GM18907 (cell line): ENCODE results near the gene SERINC5.
A peak's percentile ranks its signal among the peaks of the same experiment; 100 is the strongest.

Source experiments
- ATAC-seq: cut with Tn5 transposase; IDR thresholded peaks from one replicate; pipeline ENCODE4 v1.9.1; 2021; ENCODE audit warnings: mild to moderate bottlenecking, moderate library complexity; ENCODE audit not compliant: unreplicated experiment

Gene SERINC5

DNA sequence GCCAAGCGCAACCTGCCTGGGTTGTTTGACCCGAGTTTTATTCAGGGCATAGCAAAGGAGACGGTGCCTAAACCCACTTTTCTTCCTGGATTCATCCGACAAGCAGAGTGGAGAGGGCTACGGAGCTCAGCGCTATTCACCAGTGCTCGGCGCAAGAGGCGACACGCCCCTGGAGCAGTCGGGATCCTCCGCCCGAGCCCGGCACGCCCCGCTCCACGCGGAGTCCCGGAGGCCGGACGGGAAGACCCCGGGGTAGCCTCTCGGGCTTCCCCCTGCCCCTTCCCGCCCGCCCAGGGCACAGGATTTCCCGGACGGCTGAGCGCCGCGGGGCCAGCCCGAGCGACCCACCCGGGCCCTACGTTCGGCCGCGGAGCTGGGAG is 427 bp downstream of the SERINC5 start:
- peak; percentile 51 for ATAC-seq

- ATAC-seq, result no peak
Measured at GRCh38 chr5:80254767-80255430, 949 bp downstream of the SERINC5 start.

DNA sequence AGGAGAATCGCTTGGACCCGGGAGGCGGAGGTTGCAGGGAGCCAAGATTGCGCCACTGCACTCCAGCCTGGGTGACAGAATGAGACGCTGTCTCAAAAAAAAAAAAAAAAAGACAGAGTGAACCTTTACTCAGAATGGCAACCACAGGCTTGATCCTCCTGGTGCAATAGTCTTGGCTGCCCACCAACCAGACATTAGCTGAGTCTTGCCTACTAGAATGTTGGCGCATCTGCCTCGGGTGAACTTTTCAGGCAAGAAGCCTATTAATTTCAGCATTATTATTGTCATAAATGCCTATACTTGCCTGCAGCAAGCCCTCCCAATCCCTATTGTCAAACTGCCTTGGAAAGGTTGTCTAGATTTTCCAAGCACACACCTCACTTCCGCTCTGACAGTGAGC is 4.2 kb downstream of the SERINC5 start:
- ATAC-seq, result no peak

DNA sequence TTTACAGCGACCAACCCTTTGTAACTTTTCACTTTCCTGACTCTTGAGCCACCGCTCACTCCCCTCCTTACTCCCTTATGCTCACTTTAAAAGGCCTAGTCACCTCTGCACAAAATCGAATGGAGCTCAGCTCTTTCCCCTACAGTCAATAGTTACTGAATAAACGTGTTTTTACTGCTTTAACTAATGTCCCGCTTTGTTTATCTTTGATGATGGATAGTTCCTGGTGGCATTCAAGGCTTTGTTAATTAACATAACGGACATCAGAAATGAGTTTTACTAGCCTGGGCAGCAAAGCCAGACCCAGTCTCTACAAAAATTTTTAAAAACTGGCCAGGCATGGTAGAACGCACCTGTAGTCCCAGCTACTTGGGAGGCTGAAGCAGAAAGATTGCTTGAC is 5.0 kb downstream of the SERINC5 start:
- ATAC-seq, result no peak

DNA sequence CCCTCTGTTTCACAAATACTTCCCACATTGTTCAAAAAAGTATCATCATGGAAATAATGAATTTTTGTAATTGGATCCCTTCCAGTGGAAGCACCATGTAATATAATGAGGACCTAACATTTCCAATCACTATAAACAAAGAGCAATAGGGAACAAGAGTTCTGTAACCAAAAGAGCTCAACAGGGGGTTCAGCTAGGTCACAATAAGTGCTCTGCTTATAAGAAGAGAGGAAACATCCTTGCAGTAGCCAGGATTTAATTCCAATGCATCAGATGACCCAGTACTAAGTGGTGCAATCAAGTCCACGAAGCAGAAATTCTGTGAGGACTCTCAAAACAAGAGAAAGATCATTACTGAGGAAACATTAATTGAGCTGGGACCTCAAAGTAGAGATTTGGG is 5.9 kb downstream of the SERINC5 start:
- ATAC-seq, result no peak

DNA sequence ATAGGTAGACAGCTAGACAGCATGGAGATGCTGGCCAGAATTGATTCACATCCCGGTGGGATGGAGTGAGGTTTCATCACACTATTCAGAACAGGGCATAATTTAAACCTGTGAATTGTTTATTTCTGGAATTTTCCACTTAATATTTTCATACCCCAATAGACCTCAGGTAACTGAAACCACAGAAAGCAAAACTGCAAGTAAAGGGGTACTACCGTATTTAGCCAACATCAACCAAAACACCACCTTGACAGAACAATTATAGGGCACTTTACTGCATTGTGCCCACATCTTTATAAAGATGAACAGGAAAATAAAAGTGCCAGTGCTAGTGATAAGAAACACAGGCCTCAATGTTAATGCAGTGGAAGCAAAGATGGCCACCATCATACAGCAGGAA is 7.5 kb downstream of the SERINC5 start:
- ATAC-seq, result no peak

DNA sequence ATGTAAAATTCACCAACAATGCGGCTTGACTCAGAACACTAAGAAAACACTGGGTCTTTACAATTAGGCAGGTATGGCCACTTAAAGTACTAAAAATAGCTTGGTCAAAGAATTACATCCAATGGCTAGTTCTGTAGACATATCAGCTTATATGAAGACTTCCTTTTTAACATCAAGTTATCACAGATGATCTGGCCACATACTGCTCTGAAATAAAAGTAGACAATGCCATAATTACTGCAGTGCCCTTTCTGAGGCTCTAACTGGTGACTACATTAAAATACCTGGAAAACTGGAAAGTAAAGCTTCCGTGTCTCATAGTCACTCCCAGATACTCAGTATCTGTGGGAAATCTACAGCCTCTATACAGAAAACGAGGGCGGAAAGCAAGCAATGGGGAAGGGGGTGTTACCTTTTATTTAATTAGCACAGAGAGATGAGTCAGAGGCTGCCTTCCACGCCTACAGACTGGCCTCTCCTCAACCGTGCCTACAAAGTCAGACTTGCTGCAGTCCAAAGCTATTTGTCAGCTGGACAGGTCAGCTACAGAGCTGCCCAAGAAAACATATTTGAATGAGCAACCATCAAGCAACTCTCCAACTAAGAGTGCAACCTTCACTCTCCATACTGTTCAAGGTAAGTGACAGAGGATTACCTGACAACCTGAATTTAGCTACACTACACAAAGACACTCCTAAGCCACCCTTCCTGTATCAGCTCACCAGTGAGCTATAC is 8.7 kb downstream of the SERINC5 start:
- ATAC-seq, result peak; percentile 87

- ATAC-seq, result no peak
Measured at GRCh38 chr5:80246001-80246758, 9.7 kb downstream of the SERINC5 start.

GRCh38 chr5:80243567-80243966 is 12.3 kb downstream of the SERINC5 start:
- no peak for ATAC-seq

- ATAC-seq, result no peak
Measured at GRCh38 chr5:80242849-80243248, 13.0 kb downstream of the SERINC5 start.

GRCh38 chr5:80240368-80240986 is 15.4 kb downstream of the SERINC5 start:
- no peak for ATAC-seq

GRCh38 chr5:80239680-80240367 is 16.0 kb downstream of the SERINC5 start:
- no peak for ATAC-seq

DNA sequence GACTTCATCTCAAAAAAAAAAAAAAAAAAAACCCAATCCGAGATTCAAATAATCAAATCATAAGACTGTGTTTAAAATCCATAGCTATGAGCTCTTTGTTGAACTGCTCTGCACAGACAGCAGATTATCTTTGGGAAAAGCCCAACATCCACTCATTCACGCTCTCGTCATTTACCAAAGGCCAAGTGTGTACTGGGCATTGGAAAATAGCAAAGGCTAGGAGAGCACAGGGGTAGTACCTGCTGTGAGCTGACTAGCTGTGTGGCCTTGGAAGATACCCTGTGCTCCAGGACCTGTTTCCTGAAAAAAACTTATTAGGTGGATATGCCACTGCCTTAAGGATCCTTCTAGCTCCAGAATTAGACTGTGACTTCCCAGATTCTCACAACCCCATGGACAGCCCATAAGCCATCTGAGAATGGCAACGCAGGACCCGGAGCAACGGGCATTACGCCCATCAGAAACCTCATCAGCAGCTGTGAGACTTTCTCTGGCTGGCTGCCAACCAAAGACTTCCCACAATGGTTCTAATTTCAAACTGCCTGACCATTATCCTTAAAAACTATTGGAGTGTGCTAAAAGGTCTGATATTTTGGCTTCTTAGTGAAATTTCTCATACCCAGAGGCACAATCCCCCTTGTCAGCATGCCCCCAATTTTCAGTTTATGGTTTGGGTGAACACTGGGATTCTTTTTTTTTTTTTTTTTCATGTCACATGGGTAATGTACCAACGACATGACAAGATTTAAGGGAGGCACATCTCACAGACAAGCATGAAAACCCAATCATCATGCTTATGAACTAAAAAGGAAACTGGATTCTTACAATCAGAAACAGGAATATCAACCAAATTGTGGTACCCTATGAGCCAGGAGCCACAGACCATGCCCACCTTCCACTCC is 16.8 kb downstream of the SERINC5 start:
- no peak for ATAC-seq

GRCh38 chr5:80238097-80238496 is 17.8 kb downstream of the SERINC5 start:
- no peak for ATAC-seq

GRCh38 chr5:80237243-80237642 is 18.6 kb downstream of the SERINC5 start:
- no peak for ATAC-seq

DNA sequence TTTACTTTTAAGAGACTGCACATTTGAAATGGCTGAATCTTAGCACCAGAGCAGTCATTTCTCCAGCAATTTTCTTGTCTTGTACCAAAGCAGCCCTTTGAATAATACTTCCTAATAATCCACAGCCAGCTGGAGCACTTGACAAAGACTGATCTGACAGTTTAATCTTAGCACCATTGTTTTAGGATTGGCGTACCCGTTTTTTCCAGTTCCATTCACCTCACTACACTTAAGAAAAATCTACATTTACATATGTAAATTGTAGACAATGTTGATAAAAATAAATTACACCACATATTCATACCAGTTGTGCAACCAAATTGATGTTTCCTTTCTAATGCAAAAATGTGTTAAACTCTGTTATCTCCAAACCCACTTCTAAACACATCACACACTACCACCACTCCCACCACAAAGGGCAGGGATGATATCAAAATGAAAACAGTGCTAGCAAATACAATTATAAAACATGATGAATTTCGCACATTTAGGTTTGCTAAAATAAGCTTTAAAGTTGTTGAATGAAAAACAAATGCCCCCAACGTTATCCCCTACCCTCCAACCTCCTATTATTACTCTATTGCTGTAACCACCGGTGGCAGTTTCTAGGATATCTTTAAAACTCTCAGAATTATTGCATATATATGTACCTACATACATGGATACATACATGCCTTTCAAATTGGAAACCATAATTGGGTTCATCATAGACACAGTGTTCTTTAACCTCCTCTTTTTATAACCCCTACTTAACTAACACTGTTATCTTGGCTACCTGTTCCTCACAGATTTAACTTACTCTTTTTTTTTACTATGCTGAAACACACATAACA is 21.5 kb downstream of the SERINC5 start:
- no peak for ATAC-seq

- no peak for ATAC-seq
Measured at GRCh38 chr5:80231693-80232092, 24.2 kb downstream of the SERINC5 start.

DNA sequence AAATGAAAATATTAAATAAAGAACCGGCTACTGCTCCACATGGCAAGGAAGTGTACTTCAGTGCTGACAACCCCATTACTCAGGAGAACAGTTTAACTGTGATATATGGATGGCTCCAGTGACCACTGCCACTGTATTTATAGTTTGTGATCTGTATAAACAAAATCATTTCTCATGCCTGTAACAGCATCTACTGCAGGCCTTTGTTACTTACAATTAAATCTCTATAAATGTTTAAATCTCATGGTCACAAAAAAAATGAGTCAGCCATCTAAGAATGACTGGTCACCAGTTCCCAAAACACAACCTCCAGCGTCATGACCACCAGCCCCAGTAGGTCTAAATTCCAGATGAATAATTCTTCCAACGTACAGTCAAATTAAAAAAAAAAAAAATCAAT is 24.6 kb downstream of the SERINC5 start:
- ATAC-seq, result no peak
